Measurements from ENCODE around the gene HLCS.

Gene HLCS

GRCh38 chr21:36811762-36812161 is 154.7 kb downstream of the HLCS start:
- DNase-seq (ENCODE audit: low read depth in 2 of 2) = no peak

- DNase-seq (ENCODE audit: low read depth in 2 of 2) = no peak
These were observed 156.0 kb downstream of the HLCS start for GRCh38 chr21:36810443-36810842.

GRCh38 chr21:36807422-36807928 is 159.0 kb downstream of the HLCS start:
- no peak for DNase-seq (ENCODE audit: low read depth in 2 of 2)

- DNase-seq (ENCODE audit: low read depth in 2 of 2) = no peak
These were observed 160.4 kb downstream of the HLCS start for GRCh38 chr21:36806103-36806502.

- no peak for DNase-seq (ENCODE audit: low read depth in 2 of 2)
These were observed 161.4 kb downstream of the HLCS start for GRCh38 chr21:36804874-36805611.

GRCh38 chr21:36803816-36804439 is 162.5 kb downstream of the HLCS start:
- no peak for DNase-seq (ENCODE audit: low read depth in 2 of 2)

GRCh38 chr21:36803051-36803645 is 163.3 kb downstream of the HLCS start:
- no peak for DNase-seq (ENCODE audit: low read depth in 2 of 2)

GRCh38 chr21:36800734-36801133 is 165.7 kb downstream of the HLCS start:
- DNase-seq (ENCODE audit: low read depth in 2 of 2) = no peak

GRCh38 chr21:36799869-36800268 is 166.6 kb downstream of the HLCS start:
- DNase-seq (ENCODE audit: low read depth in 2 of 2) = no peak

GRCh38 chr21:36798491-36798890 is 168.0 kb downstream of the HLCS start:
- no peak for DNase-seq (ENCODE audit: low read depth in 2 of 2)

- DNase-seq (ENCODE audit: low read depth in 2 of 2) = no peak
These were observed 170.4 kb downstream of the HLCS start for GRCh38 chr21:36796070-36796469.

GRCh38 chr21:36792505-36792967 is 173.9 kb downstream of the HLCS start:
- DNase-seq (ENCODE audit: low read depth in 2 of 2) = no peak

GRCh38 chr21:36791695-36792470 is 174.6 kb downstream of the HLCS start:
- DNase-seq (ENCODE audit: low read depth in 2 of 2) = no peak

GRCh38 chr21:36791180-36791579 is 175.3 kb downstream of the HLCS start:
- no peak for DNase-seq (ENCODE audit: low read depth in 2 of 2)

- DNase-seq (ENCODE audit: low read depth in 2 of 2) = no peak
These were observed 175.9 kb downstream of the HLCS start for GRCh38 chr21:36790616-36791015.

- no peak for DNase-seq (ENCODE audit: low read depth in 2 of 2)
These were observed 178.3 kb downstream of the HLCS start for GRCh38 chr21:36788120-36788638.

- no peak for DNase-seq (ENCODE audit: low read depth in 2 of 2)
These were observed 180.3 kb downstream of the HLCS start for GRCh38 chr21:36786186-36786585.

GRCh38 chr21:36785615-36786014 is 180.9 kb downstream of the HLCS start:
- no peak for DNase-seq (ENCODE audit: low read depth in 2 of 2)

GRCh38 chr21:36784947-36785346 is 181.5 kb downstream of the HLCS start:
- DNase-seq (ENCODE audit: low read depth in 2 of 2) = no peak

- no peak for DNase-seq (ENCODE audit: low read depth in 2 of 2)
These were observed 182.7 kb downstream of the HLCS start for GRCh38 chr21:36783612-36784374.

GRCh38 chr21:36780861-36781260 is 185.6 kb downstream of the HLCS start:
- no peak for DNase-seq (ENCODE audit: low read depth in 2 of 2)

Data from stimulated activated CD8-positive, alpha-beta memory T cell treated with anti-CD3 and anti-CD28 coated beads, Interleukin-15, amount 100 ng/mL, for 48 hours (primary cell).